HCT116 (cell line): ENCODE data around the gene PRKCH. TPM values are rescaled to one million over a fixed set of nuclear protein-coding genes. Genes with fewer than 3 reads are reported as not detected.

Experiments
- ATAC-seq: fragments of 200-7000 bp; cut with Tn5 transposase; 2 replicates; pipeline ENCODE4 v1.9.1; 2020; ENCODE audit warnings: mild to moderate bottlenecking, moderate library complexity
- BruUV-seq: library from RNA; stranded (reverse); fragments of 400-500 nt; replicated peaks from 2 replicates; lab custom pipeline; 2021; lab: Mats Ljungman, UMichigan
- CTCF ChIA-PET: fragments of 300-600 bp; sonication (Branson Sonifier 250); formaldehyde crosslinking; loops from one replicate; lab custom pipeline; 2021; ENCODE audit warnings: antibody characterized with exemption; lab: Charles Lee
- POLR2A ChIA-PET: fragments of 300-600, 350-600 bp; sonication (Branson Sonifier 250); formaldehyde crosslinking; loops from one replicate; lab custom pipeline; 2021; ENCODE audit warnings: antibody characterized with exemption; lab: Charles Lee
- RAD21 ChIA-PET, 2 experiments: fragments of 300-600 bp; sonication (Branson Sonifier 250); formaldehyde crosslinking; loops; one replicate each; lab custom pipeline; 2023; ENCODE audit warnings: low total read pairs in 2 of 2; ENCODE audit not compliant: uncharacterized antibody in 2 of 2, unreplicated experiment in 2 of 2, low non-redundant PET in 1 of 2; lab: Charles Lee
- DNase-seq: peaks from one replicate; pipeline ENCODE4 v3.0.0-alpha.2; 2010; ENCODE audit warnings: low read depth, low spot score
- H2AFZ ChIP-seq: fragments of 200-600 bp; shearing (Covaris generic), sonication (generic); 2 replicates; pipeline ENCODE4 v1.6.1; 2017; ENCODE audit warnings: low read depth, mixed run types, mixed read lengths, antibody characterized with exemption, low read length; ENCODE audit not compliant: poor library complexity, severe bottlenecking
- H3K27ac ChIP-seq: 2 replicates; pipeline ENCODE4 v1.5.1; 2012; ENCODE audit warnings: low read depth, low read length
- H3K27me3 ChIP-seq: fragments of 200-600 bp; sonication (generic); 2 replicates; pipeline ENCODE4 v1.6.1; 2016; ENCODE audit warnings: mixed run types, low read length, mixed read lengths; ENCODE audit not compliant: insufficient read depth
- H3K36me3 ChIP-seq, 2 experiments: fragments of 200-500 bp in 1 of 2; fragments of 200-600 bp in 1 of 2; sonication (Bioruptor generic) in 1 of 2; sonication (generic) in 1 of 2; 2 replicates each; pipeline versions ENCODE4 v1.5.1 to v1.6.1; 2014 to 2016; ENCODE audit warnings: low read length in 2 of 2, inconsistent platforms in 1 of 2, mixed read lengths in 1 of 2, mixed run types in 1 of 2; ENCODE audit not compliant: insufficient read depth in 2 of 2, control insufficient read depth in 1 of 2
- H3K4me1 ChIP-seq, 2 experiments: fragments of 200-600 bp in 1 of 2; sonication (generic) in 1 of 2; 2 replicates each; pipeline versions ENCODE4 v1.5.1 to v1.6.1; 2012 to 2017; ENCODE audit warnings: low read length in 2 of 2, inconsistent platforms in 1 of 2, mild to moderate bottlenecking in 1 of 2, mixed read lengths in 1 of 2, mixed run types in 1 of 2, moderate library complexity in 1 of 2; ENCODE audit not compliant: insufficient read depth in 2 of 2, control insufficient read depth in 1 of 2
- H3K4me2 ChIP-seq: fragments of 200-600 bp; sonication (generic); 2 replicates; pipeline ENCODE4 v1.6.1; 2017; ENCODE audit warnings: mixed run types, low read length, mixed read lengths
- H3K4me3 ChIP-seq, 2 experiments: fragments of 200-600 bp in 1 of 2; sonication (generic) in 1 of 2; replicated peaks in 1 of 2; 2 replicates each; pipeline ENCODE4 v1.5.1; 2011 to 2016; ENCODE audit warnings: low read length in 2 of 2, control low read depth in 1 of 2, low read depth in 1 of 2, mild to moderate bottlenecking in 1 of 2, mixed read lengths in 1 of 2, mixed run types in 1 of 2
- H3K79me2 ChIP-seq: fragments of 200-600 bp; sonication (generic); 2 replicates; pipeline ENCODE4 v1.6.1; 2017; ENCODE audit warnings: mild to moderate bottlenecking, mixed run types, low read length, moderate library complexity, mixed read lengths; ENCODE audit not compliant: insufficient read depth
- H3K9ac ChIP-seq: fragments of 200-600 bp; sonication (generic); 2 replicates; pipeline ENCODE4 v1.6.1; 2016; ENCODE audit warnings: low read length, mixed read lengths
- H3K9me2 ChIP-seq: fragments of 200-600 bp; sonication (generic), shearing (Covaris generic); 2 replicates; pipeline ENCODE4 v1.6.1; 2017; ENCODE audit warnings: mixed run types, mild to moderate bottlenecking, moderate library complexity; ENCODE audit not compliant: insufficient read depth
- H3K9me3 ChIP-seq, 2 experiments: fragments of 200-500 bp in 1 of 2; fragments of 200-600 bp in 1 of 2; sonication (Bioruptor generic) in 1 of 2; sonication (generic) in 1 of 2; 2 replicates each; pipeline ENCODE4 v1.6.1; 2014 to 2017; ENCODE audit warnings: low read length in 2 of 2, mixed read lengths in 2 of 2, inconsistent platforms in 1 of 2, low read depth in 1 of 2, mild to moderate bottlenecking in 1 of 2, mixed run types in 1 of 2, moderate library complexity in 1 of 2; ENCODE audit not compliant: control insufficient read depth in 1 of 2, insufficient read depth in 1 of 2
- H4K20me1 ChIP-seq: fragments of 200-600 bp; sonication (generic), shearing (Covaris generic); 2 replicates; pipeline ENCODE4 v1.6.1; 2017; ENCODE audit warnings: mixed run types, mild to moderate bottlenecking, moderate library complexity; ENCODE audit not compliant: insufficient read depth
- CBX3 ChIP-seq: IDR thresholded peaks from 2 replicates; pipeline ENCODE4 v1.6.1; 2012; ENCODE audit warnings: low read depth
- EGR1 ChIP-seq: IDR thresholded peaks from 2 replicates; pipeline ENCODE4 v1.6.1; 2012; ENCODE audit warnings: low read depth
- ELF1 ChIP-seq: IDR thresholded peaks from 2 replicates; pipeline ENCODE4 v1.6.1; 2012; ENCODE audit warnings: low read depth, borderline replicate concordance
- EZH2phosphoT487 ChIP-seq: fragments of 200-600 bp; IDR thresholded peaks from 2 replicates; pipeline ENCODE4 v1.6.1; 2018; ENCODE audit warnings: antibody characterized with exemption, borderline replicate concordance
- JUND ChIP-seq: IDR thresholded peaks from 2 replicates; pipeline ENCODE4 v1.6.1; 2012
- MAX ChIP-seq: IDR thresholded peaks from 2 replicates; pipeline ENCODE4 v1.6.1; 2012
- POLR2A ChIP-seq: IDR thresholded peaks from 2 replicates; pipeline ENCODE4 v1.7.0; 2011; ENCODE audit warnings: borderline replicate concordance; ENCODE audit not compliant: insufficient read depth, insufficient read length; ENCODE audit errors: extremely low read depth
- RAD21 ChIP-seq: IDR thresholded peaks from 2 replicates; pipeline ENCODE4 v1.6.1; 2012; ENCODE audit warnings: low read depth, mild to moderate bottlenecking
- REST ChIP-seq: IDR thresholded peaks from 2 replicates; pipeline ENCODE4 v1.6.1; 2012; ENCODE audit warnings: low read depth
- SIN3A ChIP-seq: IDR thresholded peaks from 2 replicates; pipeline ENCODE4 v1.6.1; 2012; ENCODE audit warnings: low read depth
- SP1 ChIP-seq: IDR thresholded peaks from 2 replicates; pipeline ENCODE4 v1.6.1; 2012; ENCODE audit warnings: low read depth
- TCF7L2 ChIP-seq: IDR thresholded peaks from 2 replicates; pipeline ENCODE4 v1.7.0; 2011; ENCODE audit warnings: borderline replicate concordance, inconsistent platforms; ENCODE audit not compliant: insufficient read depth, insufficient read length; ENCODE audit errors: extremely low read depth
- YY1 ChIP-seq: IDR thresholded peaks from 2 replicates; pipeline ENCODE4 v1.6.1; 2011; ENCODE audit warnings: low read length, low read depth, moderate library complexity, mild to moderate bottlenecking; ENCODE audit not compliant: insufficient replicate concordance; ENCODE audit errors: extremely low read depth
- intact Hi-C: fragments of 100-400 bp; cut with micrococcal nuclease; formaldehyde crosslinking; loops from 2 replicates; pipeline ENCODE4 v1.10.0; 2022
- total RNA-seq: library from RNA; stranded (reverse); gene quantifications from one replicate; pipeline ENCODE4 v1.2.1, GENCODE V29; 2021; ENCODE audit not compliant: unreplicated experiment
- TF ChIP-seq, protein P1 (sequence below), 3 experiments: fragments of 200-600 bp in 1 of 3; sonication (generic) in 1 of 3; IDR thresholded peaks in 2 of 3; conservative IDR thresholded peaks in 1 of 3; 2 replicates each; pipeline ENCODE4 v1.5.1; 2012 to 2017; ENCODE audit warnings: low read depth in 2 of 3, low read length in 2 of 3, antibody characterized with exemption in 1 of 3, borderline replicate concordance in 1 of 3, control low read depth in 1 of 3, mild to moderate bottlenecking in 1 of 3, mixed read lengths in 1 of 3, mixed run types in 1 of 3, moderate library complexity in 1 of 3; ENCODE audit not compliant: insufficient read depth in 1 of 3
- TF ChIP-seq, protein P2 (sequence below): IDR thresholded peaks from 2 replicates; pipeline ENCODE4 v1.6.1; 2012

The PRKCH gene
- total RNA-seq, 1 experiment from 2014 or later: 16.6 TPM

DNA sequence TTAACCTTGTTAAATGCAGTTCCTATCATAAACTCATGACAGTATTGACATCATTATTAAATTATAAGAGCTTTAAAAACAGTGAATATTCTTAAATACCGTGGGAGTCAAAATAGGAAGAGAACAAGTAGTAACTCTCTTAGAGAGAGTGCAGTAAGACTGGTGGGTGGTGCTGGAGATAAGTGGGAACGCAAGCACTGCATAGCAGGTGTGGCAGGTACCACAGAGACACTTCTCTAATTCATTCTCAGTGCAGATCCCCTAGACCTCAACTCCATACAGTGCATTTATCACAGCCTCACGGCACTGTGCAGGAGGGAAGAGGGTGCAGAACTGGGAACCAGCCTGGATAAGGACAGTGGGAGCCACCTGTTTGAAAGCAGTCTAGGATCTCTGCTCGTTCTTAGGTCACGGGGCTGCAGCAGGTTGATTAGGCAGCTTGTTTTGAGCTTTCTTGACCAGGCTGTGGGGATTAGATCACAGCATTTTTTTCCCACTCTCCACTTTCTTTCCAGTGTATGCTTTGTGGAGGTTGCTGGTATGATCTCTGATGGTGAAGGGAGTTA lies 165.6 kb downstream of the PRKCH start:
- ChIA-PET RAD21 (no interaction called here), POLR2A (no interaction called here), CTCF (no interaction called here)
- no peak overlapping the region for H3K4me2 ChIP-seq
- no peaks in the 10 kb centered on the region for H3K27me3 ChIP-seq
- H3K27ac ChIP-seq: no peak overlapping the region
- H4K20me1 ChIP-seq: no peaks in the 10 kb centered on the region
- H3K4me3 ChIP-seq: no peak overlapping the region
- H3K36me3 ChIP-seq: no peaks in the 10 kb centered on the region
- H3K4me1 ChIP-seq: peaks cover 0 to 5% of the 10 kb centered on the region in 2 experiments; a peak in 2 of 4 replicates
- TF ChIP-seq, protein P1, sequence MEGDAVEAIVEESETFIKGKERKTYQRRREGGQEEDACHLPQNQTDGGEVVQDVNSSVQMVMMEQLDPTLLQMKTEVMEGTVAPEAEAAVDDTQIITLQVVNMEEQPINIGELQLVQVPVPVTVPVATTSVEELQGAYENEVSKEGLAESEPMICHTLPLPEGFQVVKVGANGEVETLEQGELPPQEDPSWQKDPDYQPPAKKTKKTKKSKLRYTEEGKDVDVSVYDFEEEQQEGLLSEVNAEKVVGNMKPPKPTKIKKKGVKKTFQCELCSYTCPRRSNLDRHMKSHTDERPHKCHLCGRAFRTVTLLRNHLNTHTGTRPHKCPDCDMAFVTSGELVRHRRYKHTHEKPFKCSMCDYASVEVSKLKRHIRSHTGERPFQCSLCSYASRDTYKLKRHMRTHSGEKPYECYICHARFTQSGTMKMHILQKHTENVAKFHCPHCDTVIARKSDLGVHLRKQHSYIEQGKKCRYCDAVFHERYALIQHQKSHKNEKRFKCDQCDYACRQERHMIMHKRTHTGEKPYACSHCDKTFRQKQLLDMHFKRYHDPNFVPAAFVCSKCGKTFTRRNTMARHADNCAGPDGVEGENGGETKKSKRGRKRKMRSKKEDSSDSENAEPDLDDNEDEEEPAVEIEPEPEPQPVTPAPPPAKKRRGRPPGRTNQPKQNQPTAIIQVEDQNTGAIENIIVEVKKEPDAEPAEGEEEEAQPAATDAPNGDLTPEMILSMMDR (IDR thresholded peaks at IDR 0.05 in 2 of 3, conservative IDR thresholded peaks at IDR 0.05 in 1 of 3; ENCODE audit: borderline replicate concordance in 1 of 3, insufficient read depth in 1 of 3, low read depth in 2 of 3, low read length in 2 of 3): no peak
- TF ChIP-seq JUND: no peak
- no peak for TF ChIP-seq YY1
- TF ChIP-seq, protein P2, sequence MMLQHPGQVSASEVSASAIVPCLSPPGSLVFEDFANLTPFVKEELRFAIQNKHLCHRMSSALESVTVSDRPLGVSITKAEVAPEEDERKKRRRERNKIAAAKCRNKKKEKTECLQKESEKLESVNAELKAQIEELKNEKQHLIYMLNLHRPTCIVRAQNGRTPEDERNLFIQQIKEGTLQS: no peak
- TF ChIP-seq EGR1: no peak
- no peak for TF ChIP-seq POLR2A
- no peak for TF ChIP-seq CBX3
- no peak for TF ChIP-seq EZH2phosphoT487
- TF ChIP-seq MAX: no peak
- TF ChIP-seq RAD21: no peak
- TF ChIP-seq TCF7L2: no peak
- no peak for TF ChIP-seq REST
- TF ChIP-seq SP1: no peak
- no peak for TF ChIP-seq SIN3A
- TF ChIP-seq ELF1: no peak
- ATAC-seq (no peak), DNase-seq (no peak)
- no TSS peak for BruUV-seq
- no peaks in the 10 kb centered on the region for H3K9me2 ChIP-seq
- no peaks in the 10 kb centered on the region for H3K9me3 ChIP-seq
- no peaks in the 10 kb centered on the region for H3K79me2 ChIP-seq
- no peak overlapping the region for H2AFZ ChIP-seq
- intact Hi-C loops: no loop called here
- H3K9ac ChIP-seq: no peak overlapping the region
